ENCODE results near the gene ZNF200.

Gene ZNF200

DNA sequence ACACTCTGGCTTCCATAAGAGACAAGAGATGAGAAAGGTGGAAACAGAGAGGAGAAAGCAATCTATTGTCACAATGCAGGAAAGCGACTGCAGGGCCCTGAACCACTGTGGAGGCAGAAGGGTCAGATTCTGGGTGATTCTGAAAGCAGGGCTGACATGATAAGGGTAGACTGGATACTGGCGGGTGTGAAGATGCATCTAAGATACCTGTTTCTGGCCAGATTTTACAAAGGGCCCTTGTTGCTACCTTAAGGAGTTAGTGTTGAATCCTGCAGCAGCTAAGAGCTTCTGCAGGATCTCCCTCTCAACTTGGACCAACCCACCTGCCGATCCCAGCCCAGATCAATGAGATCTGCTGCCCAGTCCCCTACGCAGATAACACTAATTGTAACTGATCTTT lies 27.6 kb upstream of the ZNF200 start:
- no peak for ATAC-seq

DNA sequence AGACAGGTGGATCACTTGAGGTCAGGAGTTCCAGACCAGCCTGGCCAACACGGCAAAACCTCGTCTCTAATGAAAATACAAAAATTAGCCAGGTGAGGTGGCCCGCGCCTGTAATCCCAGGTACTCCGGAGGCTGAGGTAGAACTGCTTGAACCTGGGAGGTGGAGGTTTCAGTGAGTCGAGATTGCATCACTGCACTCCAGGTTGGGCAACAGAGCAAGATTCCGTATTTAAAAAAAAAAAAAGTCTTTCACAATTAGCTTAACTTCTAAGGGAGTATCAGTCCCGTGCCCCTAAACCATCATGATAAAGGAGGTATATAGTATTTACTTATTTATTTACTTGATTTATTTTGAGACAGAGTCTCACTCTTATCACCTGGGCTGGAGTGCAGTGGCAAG lies 24.9 kb upstream of the ZNF200 start:
- ATAC-seq, result no peak
- TF ChIP-seq, protein P1, sequence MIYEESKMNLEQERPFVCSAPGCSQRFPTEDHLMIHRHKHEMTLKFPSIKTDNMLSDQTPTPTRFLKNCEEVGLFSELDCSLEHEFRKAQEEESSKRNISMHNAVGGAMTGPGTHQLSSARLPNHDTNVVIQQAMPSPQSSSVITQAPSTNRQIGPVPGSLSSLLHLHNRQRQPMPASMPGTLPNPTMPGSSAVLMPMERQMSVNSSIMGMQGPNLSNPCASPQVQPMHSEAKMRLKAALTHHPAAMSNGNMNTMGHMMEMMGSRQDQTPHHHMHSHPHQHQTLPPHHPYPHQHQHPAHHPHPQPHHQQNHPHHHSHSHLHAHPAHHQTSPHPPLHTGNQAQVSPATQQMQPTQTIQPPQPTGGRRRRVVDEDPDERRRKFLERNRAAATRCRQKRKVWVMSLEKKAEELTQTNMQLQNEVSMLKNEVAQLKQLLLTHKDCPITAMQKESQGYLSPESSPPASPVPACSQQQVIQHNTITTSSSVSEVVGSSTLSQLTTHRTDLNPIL (CRISPR knock-in tag; IDR thresholded peaks at IDR 0.05; ENCODE audit: low read depth), result no peak
- TF ChIP-seq GLIS3 (CRISPR knock-in tag; IDR thresholded peaks at IDR 0.05), result no peak
- TF ChIP-seq ZFP30 (CRISPR knock-in tag; IDR thresholded peaks at IDR 0.05), result no peak
- no peak for TF ChIP-seq SNAI2 (CRISPR knock-in tag; IDR thresholded peaks at IDR 0.05)
- TF ChIP-seq ZNF565 (CRISPR knock-in tag; conservative IDR thresholded peaks at IDR 0.05; ENCODE audit: low read depth), result no peak
- TF ChIP-seq ZNF8 (CRISPR knock-in tag; IDR thresholded peaks at IDR 0.05), result no peak
- TF ChIP-seq CSDC2 (CRISPR knock-in tag; IDR thresholded peaks at IDR 0.05), result no peak
- TF ChIP-seq, protein P2, sequence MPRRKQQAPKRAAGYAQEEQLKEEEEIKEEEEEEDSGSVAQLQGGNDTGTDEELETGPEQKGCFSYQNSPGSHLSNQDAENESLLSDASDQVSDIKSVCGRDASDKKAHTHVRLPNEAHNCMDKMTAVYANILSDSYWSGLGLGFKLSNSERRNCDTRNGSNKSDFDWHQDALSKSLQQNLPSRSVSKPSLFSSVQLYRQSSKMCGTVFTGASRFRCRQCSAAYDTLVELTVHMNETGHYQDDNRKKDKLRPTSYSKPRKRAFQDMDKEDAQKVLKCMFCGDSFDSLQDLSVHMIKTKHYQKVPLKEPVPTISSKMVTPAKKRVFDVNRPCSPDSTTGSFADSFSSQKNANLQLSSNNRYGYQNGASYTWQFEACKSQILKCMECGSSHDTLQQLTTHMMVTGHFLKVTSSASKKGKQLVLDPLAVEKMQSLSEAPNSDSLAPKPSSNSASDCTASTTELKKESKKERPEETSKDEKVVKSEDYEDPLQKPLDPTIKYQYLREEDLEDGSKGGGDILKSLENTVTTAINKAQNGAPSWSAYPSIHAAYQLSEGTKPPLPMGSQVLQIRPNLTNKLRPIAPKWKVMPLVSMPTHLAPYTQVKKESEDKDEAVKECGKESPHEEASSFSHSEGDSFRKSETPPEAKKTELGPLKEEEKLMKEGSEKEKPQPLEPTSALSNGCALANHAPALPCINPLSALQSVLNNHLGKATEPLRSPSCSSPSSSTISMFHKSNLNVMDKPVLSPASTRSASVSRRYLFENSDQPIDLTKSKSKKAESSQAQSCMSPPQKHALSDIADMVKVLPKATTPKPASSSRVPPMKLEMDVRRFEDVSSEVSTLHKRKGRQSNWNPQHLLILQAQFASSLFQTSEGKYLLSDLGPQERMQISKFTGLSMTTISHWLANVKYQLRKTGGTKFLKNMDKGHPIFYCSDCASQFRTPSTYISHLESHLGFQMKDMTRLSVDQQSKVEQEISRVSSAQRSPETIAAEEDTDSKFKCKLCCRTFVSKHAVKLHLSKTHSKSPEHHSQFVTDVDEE (CRISPR knock-in tag; IDR thresholded peaks at IDR 0.05), result no peak
- no peak for TF ChIP-seq ZNF70 (CRISPR knock-in tag; IDR thresholded peaks at IDR 0.05)
- TF ChIP-seq, protein P3, sequence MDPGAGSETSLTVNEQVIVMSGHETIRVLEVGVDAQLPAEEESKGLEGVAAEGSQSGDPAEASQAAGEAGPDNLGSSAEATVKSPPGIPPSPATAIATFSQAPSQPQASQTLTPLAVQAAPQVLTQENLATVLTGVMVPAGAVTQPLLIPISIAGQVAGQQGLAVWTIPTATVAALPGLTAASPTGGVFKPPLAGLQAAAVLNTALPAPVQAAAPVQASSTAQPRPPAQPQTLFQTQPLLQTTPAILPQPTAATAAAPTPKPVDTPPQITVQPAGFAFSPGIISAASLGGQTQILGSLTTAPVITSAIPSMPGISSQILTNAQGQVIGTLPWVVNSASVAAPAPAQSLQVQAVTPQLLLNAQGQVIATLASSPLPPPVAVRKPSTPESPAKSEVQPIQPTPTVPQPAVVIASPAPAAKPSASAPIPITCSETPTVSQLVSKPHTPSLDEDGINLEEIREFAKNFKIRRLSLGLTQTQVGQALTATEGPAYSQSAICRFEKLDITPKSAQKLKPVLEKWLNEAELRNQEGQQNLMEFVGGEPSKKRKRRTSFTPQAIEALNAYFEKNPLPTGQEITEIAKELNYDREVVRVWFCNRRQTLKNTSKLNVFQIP (CRISPR knock-in tag; IDR thresholded peaks at IDR 0.05; ENCODE audit: borderline replicate concordance, low read depth), result no peak
- no peak for TF ChIP-seq TOX (CRISPR knock-in tag; IDR thresholded peaks at IDR 0.05; ENCODE audit: borderline replicate concordance)
- TF ChIP-seq PPARA (CRISPR knock-in tag; IDR thresholded peaks at IDR 0.05; ENCODE audit: borderline replicate concordance), result no peak
- TF ChIP-seq, protein P4, sequence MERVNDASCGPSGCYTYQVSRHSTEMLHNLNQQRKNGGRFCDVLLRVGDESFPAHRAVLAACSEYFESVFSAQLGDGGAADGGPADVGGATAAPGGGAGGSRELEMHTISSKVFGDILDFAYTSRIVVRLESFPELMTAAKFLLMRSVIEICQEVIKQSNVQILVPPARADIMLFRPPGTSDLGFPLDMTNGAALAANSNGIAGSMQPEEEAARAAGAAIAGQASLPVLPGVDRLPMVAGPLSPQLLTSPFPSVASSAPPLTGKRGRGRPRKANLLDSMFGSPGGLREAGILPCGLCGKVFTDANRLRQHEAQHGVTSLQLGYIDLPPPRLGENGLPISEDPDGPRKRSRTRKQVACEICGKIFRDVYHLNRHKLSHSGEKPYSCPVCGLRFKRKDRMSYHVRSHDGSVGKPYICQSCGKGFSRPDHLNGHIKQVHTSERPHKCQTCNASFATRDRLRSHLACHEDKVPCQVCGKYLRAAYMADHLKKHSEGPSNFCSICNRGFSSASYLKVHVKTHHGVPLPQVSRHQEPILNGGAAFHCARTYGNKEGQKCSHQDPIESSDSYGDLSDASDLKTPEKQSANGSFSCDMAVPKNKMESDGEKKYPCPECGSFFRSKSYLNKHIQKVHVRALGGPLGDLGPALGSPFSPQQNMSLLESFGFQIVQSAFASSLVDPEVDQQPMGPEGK (CRISPR knock-in tag; IDR thresholded peaks at IDR 0.05; ENCODE audit: borderline replicate concordance), result no peak
- no peak for TF ChIP-seq OSR1 (CRISPR knock-in tag; IDR thresholded peaks at IDR 0.05)
- no peak for TF ChIP-seq TCF4 (CRISPR knock-in tag; IDR thresholded peaks at IDR 0.05; ENCODE audit: borderline replicate concordance)
- TF ChIP-seq, protein P5, sequence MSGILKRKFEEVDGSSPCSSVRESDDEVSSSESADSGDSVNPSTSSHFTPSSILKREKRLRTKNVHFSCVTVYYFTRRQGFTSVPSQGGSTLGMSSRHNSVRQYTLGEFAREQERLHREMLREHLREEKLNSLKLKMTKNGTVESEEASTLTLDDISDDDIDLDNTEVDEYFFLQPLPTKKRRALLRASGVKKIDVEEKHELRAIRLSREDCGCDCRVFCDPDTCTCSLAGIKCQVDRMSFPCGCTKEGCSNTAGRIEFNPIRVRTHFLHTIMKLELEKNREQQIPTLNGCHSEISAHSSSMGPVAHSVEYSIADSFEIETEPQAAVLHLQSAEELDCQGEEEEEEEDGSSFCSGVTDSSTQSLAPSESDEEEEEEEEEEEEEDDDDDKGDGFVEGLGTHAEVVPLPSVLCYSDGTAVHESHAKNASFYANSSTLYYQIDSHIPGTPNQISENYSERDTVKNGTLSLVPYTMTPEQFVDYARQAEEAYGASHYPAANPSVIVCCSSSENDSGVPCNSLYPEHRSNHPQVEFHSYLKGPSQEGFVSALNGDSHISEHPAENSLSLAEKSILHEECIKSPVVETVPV (CRISPR knock-in tag; IDR thresholded peaks at IDR 0.05), result no peak
- TF ChIP-seq RARB (CRISPR knock-in tag; IDR thresholded peaks at IDR 0.05), result no peak
- no peak for TF ChIP-seq ZC3H10 (CRISPR knock-in tag; IDR thresholded peaks at IDR 0.05)
- no peak for TF ChIP-seq ISL1 (CRISPR knock-in tag; IDR thresholded peaks at IDR 0.05)

More for the DNA sequence above, 27.6 kb upstream of the ZNF200 start:
- no peak for TF ChIP-seq CSDC2 (CRISPR knock-in tag; IDR thresholded peaks at IDR 0.05)
- no peak for TF ChIP-seq BACH2 (CRISPR knock-in tag; IDR thresholded peaks at IDR 0.05; ENCODE audit: borderline replicate concordance)
- TF ChIP-seq, protein P5 (CRISPR knock-in tag; IDR thresholded peaks at IDR 0.05), result no peak
- TF ChIP-seq RARB (CRISPR knock-in tag; IDR thresholded peaks at IDR 0.05), result no peak
- no peak for TF ChIP-seq GLIS3 (CRISPR knock-in tag; IDR thresholded peaks at IDR 0.05)
- no peak for TF ChIP-seq ZC3H10 (CRISPR knock-in tag; IDR thresholded peaks at IDR 0.05)
- TF ChIP-seq ZNF565 (CRISPR knock-in tag; conservative IDR thresholded peaks at IDR 0.05; ENCODE audit: low read depth), result no peak
- no peak for TF ChIP-seq ZNF8 (CRISPR knock-in tag; IDR thresholded peaks at IDR 0.05)
- no peak for TF ChIP-seq PPARA (CRISPR knock-in tag; IDR thresholded peaks at IDR 0.05; ENCODE audit: borderline replicate concordance)
- TF ChIP-seq, protein P3 (CRISPR knock-in tag; IDR thresholded peaks at IDR 0.05; ENCODE audit: borderline replicate concordance, low read depth), result no peak
- TF ChIP-seq SNAI2 (CRISPR knock-in tag; IDR thresholded peaks at IDR 0.05), result no peak
- TF ChIP-seq ZFP3 (CRISPR knock-in tag; IDR thresholded peaks at IDR 0.05), result no peak
- TF ChIP-seq ISL1 (CRISPR knock-in tag; IDR thresholded peaks at IDR 0.05), result no peak
- TF ChIP-seq ZNF70 (CRISPR knock-in tag; IDR thresholded peaks at IDR 0.05), result no peak
- no peak for TF ChIP-seq OSR1 (CRISPR knock-in tag; IDR thresholded peaks at IDR 0.05)
- no peak for TF ChIP-seq ZFP30 (CRISPR knock-in tag; IDR thresholded peaks at IDR 0.05)
- TF ChIP-seq ARNTL (CRISPR knock-in tag; IDR thresholded peaks at IDR 0.05; ENCODE audit: borderline replicate concordance, low read depth), result no peak

Data from SK-N-SH treated with all-trans-retinoic acid at 6 μM for 48 hours (cell line).